Raji (cell line): ENCODE data around the gene SAG.

Experiments
- POLR2A ChIP-seq: IDR thresholded peaks from 2 replicates; pipeline ENCODE4 v1.6.1; 2011; ENCODE audit warnings: low read depth, low read length, control low read depth; ENCODE audit not compliant: insufficient read depth

The SAG gene

GRCh38 chr2:233354500-233354924, 46.9 kb downstream of the SAG start:
- peak; percentile 52 for TF ChIP-seq POLR2A

GRCh38 chr2:233354971-233355574, 47.5 kb downstream of the SAG start:
- TF ChIP-seq POLR2A: no peak

GRCh38 chr2:233355916-233356315, 48.3 kb downstream of the SAG start:
- TF ChIP-seq POLR2A: no peak

- 0 out of 2 replicates have a peak, but pooled peaks have one; percentile 15 for TF ChIP-seq POLR2A
Measured at GRCh38 chr2:233356546-233357308, 49.1 kb downstream of the SAG start.

- TF ChIP-seq POLR2A: no peak
Measured at GRCh38 chr2:233358335-233358734, 50.7 kb downstream of the SAG start.

- TF ChIP-seq POLR2A: no peak
Measured at GRCh38 chr2:233358947-233359346, 51.3 kb downstream of the SAG start.

- TF ChIP-seq POLR2A: no peak
Measured at GRCh38 chr2:233359823-233360222, 52.2 kb downstream of the SAG start.

- TF ChIP-seq POLR2A: no peak
Measured at GRCh38 chr2:233360771-233361176, 53.2 kb downstream of the SAG start.

- no peak for TF ChIP-seq POLR2A
Measured at GRCh38 chr2:233361297-233361696, 53.7 kb downstream of the SAG start.

GRCh38 chr2:233362742-233363141, 55.1 kb downstream of the SAG start:
- TF ChIP-seq POLR2A: no peak

GRCh38 chr2:233363744-233364235, 56.2 kb downstream of the SAG start:
- TF ChIP-seq POLR2A: no peak

GRCh38 chr2:233365861-233366520, 58.4 kb downstream of the SAG start:
- no peak for TF ChIP-seq POLR2A

GRCh38 chr2:233367586-233367985, 60.0 kb downstream of the SAG start:
- TF ChIP-seq POLR2A: no peak

GRCh38 chr2:233368756-233369155, 61.1 kb downstream of the SAG start:
- TF ChIP-seq POLR2A: no peak

- no peak for TF ChIP-seq POLR2A
Measured at GRCh38 chr2:233369462-233369861, 61.8 kb downstream of the SAG start.
